Measurements from ENCODE around the gene ARHGAP6. TPM values are rescaled to one million over a fixed set of nuclear protein-coding genes. Genes with fewer than 3 reads are reported as not detected.

The ARHGAP6 gene
- total RNA-seq, 6 experiments from 2014 or later = 0.38 to 1.2 (median 0.78) TPM

DNA sequence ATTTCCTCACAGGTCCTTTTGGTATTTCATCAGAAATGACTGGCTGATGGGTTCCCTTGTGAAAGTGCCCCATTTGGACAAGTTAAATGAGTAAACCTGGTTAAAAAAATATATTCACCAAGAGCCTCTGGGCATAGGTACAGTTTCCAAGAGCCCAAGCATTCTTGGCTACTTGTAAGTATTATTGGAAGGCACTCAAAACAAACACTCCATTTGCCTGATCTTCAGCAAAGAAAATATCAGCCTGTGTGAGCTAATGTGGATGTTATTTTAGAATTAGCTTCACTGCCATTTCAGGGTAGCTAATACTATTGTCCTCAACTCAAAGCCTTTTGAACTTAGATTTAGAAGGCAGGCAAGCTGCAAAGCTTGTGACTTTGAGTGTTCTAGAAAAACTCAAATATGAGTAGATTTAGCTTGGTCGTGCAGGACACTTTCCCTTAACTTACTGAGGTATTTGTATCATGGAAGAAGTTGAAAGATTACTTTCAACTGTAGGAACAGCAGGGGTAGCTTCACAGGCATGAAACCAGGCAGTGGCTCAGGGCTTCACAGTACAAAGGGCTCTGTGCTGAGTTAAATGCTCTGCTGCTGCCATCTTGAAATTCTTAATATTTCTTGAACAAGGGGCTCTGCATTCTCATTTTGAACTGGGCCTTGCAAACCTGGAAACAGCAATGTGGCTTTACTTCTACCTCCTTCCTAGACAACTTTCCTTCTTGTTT, 195.3 kb downstream of the ARHGAP6 start:
- Histone ChIP-seq H3K27ac (no peak overlapping the region), H3K4me1 (no peaks in the 10 kb centered on the region), H3K36me3 (no peaks in the 10 kb centered on the region), H3K27me3 (peaks cover 0 to 5% of the 10 kb centered on the region in 2 donors), H3K9me3 (no peaks in the 10 kb centered on the region), H3K4me3 (no peak overlapping the region)
- DNase-seq (no peak), ATAC-seq (peak; percentile 65 to 88 (median 75))
- intact Hi-C loops (cut with DNase I) = no loop called here
- no peak for TF ChIP-seq POLR2A (IDR thresholded peaks at IDR 0.05)
- TF ChIP-seq, protein P1, sequence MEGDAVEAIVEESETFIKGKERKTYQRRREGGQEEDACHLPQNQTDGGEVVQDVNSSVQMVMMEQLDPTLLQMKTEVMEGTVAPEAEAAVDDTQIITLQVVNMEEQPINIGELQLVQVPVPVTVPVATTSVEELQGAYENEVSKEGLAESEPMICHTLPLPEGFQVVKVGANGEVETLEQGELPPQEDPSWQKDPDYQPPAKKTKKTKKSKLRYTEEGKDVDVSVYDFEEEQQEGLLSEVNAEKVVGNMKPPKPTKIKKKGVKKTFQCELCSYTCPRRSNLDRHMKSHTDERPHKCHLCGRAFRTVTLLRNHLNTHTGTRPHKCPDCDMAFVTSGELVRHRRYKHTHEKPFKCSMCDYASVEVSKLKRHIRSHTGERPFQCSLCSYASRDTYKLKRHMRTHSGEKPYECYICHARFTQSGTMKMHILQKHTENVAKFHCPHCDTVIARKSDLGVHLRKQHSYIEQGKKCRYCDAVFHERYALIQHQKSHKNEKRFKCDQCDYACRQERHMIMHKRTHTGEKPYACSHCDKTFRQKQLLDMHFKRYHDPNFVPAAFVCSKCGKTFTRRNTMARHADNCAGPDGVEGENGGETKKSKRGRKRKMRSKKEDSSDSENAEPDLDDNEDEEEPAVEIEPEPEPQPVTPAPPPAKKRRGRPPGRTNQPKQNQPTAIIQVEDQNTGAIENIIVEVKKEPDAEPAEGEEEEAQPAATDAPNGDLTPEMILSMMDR (IDR thresholded peaks at IDR 0.05) = no peak
- whole genome bisulfite sequencing (ENCODE audit: insufficient coverage, low coverage, low lambda C conversion rate, missing lambda C conversion rate) = 64% methylated on average over 1 of the region's 1 CpG

DNA sequence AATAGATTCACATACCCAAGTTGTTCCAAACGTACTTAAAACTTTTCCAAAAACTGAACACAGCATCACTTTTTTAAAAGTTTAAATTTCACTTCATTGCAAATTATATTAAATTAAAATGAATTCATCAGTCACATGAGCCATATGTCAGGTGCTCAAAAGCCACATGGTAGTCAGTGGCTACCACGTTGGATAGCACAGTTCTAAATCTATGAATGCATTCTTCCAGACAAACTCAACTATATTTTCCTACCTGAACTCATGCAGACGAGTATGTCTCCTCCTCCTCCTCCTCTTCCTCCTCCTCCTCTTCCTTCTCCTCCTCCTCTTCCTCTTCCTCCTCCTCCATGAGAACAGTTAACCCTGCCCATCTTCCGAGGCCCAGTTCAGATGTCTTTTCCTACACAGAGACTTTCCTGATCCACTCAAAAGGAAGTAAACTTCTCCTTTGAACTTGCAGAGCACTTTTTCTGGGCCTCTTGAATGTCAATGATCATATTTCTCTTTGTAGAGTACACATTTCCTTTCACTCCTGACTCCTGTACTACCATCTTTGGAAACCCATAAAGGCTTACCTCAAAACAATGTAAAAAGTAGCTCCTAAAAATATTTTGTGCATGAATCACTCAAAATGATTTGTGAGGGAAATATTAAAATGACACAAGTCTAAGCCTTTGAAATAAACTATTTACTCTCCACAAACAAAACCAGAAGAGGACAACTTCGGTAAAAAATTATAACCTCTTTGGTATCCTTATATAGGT, 199.9 kb downstream of the ARHGAP6 start:
- H3K27ac ChIP-seq = no peak overlapping the region
- no peak overlapping the region for H3K4me3 ChIP-seq
- H3K9me3 ChIP-seq = no peaks in the 10 kb centered on the region
- peaks cover 0 to 5% of the 10 kb centered on the region in 2 donors for H3K27me3 ChIP-seq
- H3K36me3 ChIP-seq = no peaks in the 10 kb centered on the region
- DNase-seq (no peak), ATAC-seq (no peak)
- H3K4me1 ChIP-seq = no peaks in the 10 kb centered on the region
- intact Hi-C loops (cut with DNase I) = no loop called here
- TF ChIP-seq POLR2A (IDR thresholded peaks at IDR 0.05) = no peak
- TF ChIP-seq, protein P1 (IDR thresholded peaks at IDR 0.05) = no peak
- 53% methylated on average over 5 of the region's 5 CpGs for WGBS (ENCODE audit: insufficient coverage, low coverage, low lambda C conversion rate, missing lambda C conversion rate)

DNA sequence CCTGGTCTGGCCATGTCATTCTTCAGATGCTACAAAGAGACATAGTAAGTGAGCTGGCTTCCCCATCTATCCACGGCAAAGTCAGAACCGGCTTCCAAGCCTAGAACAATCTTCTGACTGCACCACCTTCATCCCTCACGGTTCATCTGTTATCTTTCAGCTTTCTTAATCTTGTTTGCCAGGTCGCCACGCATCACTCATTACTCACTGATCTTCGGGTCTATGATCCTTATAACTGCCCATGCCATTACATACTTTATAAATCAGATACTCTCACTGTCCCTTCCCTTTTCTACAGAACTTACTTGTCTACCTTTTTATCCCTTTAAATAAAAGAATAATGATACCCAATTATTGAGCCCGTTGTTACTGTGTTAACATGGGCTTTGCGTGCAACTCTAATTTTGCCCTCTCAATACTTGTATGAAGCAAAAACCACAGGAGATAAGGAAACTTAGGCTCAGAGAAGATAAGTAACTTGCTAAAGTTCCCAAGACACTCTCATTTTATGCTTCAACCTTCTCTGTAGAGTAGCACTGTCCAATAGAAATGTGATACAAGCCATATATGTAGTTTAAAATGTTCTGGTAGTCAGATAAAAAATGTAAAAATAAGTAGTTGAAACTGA, 200.8 kb downstream of the ARHGAP6 start:
- ATAC-seq = no peak
- TF ChIP-seq POLR2A (IDR thresholded peaks at IDR 0.05) = no peak
- TF ChIP-seq, protein P1 (IDR thresholded peaks at IDR 0.05) = no peak
- WGBS (ENCODE audit: insufficient coverage, low coverage, low lambda C conversion rate, missing lambda C conversion rate) = 73% methylated on average over 8 of the region's 8 CpGs
- Histone ChIP-seq H3K9me3 (no peaks in the 10 kb centered on the region), H3K4me3 (no peak overlapping the region), H3K27me3 (peaks cover 0 to 5% of the 10 kb centered on the region in 2 donors), H3K27ac (no peak overlapping the region), H3K36me3 (no peaks in the 10 kb centered on the region), H3K4me1 (no peaks in the 10 kb centered on the region)
- DNase-seq = no peak
- intact Hi-C loops (cut with DNase I) = no loop called here

DNA sequence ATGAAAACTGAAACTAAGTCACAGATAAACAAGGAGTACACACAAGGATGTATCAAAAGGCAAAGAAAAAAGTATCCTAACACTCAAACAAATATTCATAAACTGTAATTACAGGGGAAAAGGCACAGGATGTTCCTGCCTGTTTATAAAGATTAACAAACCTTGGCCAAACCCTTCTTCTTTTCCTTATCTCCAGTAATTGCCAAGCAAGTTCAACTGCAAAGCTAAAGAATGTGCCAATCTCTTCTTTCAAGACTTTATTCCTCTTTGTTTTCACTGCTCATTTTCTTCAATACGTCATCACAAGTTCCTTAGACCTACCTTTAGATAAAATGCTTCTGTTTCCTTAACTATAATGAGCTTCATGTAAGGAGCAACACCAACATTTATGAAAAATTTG, 201.3 kb downstream of the ARHGAP6 start:
- ATAC-seq (no peak), DNase-seq (no peak)
- intact Hi-C loops (cut with DNase I) = no loop called here
- no peaks in the 10 kb centered on the region for H3K4me1 ChIP-seq
- TF ChIP-seq, protein P1 (IDR thresholded peaks at IDR 0.05) = no peak
- TF ChIP-seq POLR2A (IDR thresholded peaks at IDR 0.05) = no peak
- WGBS (ENCODE audit: insufficient coverage, low coverage, low lambda C conversion rate, missing lambda C conversion rate) = 33% methylated on average over 1 of the region's 1 CpG
- no peak overlapping the region for H3K4me3 ChIP-seq
- H3K27ac ChIP-seq = no peak overlapping the region
- H3K9me3 ChIP-seq = no peaks in the 10 kb centered on the region
- peaks cover 0 to 5% of the 10 kb centered on the region in 2 donors for H3K27me3 ChIP-seq
- H3K36me3 ChIP-seq = no peaks in the 10 kb centered on the region
